ENCODE results near the gene SPTLC1. TPM values are rescaled to one million over a fixed set of nuclear protein-coding genes. Genes with fewer than 3 reads are reported as not detected.

SPTLC1 gene
- total and polyA plus RNA-seq, 4 donors: 20.8 to 137 (median 58.6) TPM

GRCh38 chr9:92095236-92095635 is 20.0 kb downstream of the SPTLC1 start:
- Histone ChIP-seq H3K9me3 (ENCODE audit: control insufficient read depth in 4 of 4, insufficient read depth in 3 of 4, low read length in 3 of 4) (no peaks in the 10 kb centered on the region), H3K27me3 (ENCODE audit: control insufficient read depth in 3 of 3, insufficient read depth in 3 of 3, low read length in 2 of 3) (no peaks in the 10 kb centered on the region), H3K27ac (ENCODE audit: low read depth in 1 of 2, low read length in 1 of 2) (no peak overlapping the region), H3K4me3 (no peak overlapping the region), H3K36me3 (ENCODE audit: control insufficient read depth in 4 of 4, insufficient read depth in 4 of 4, low read length in 4 of 4) (peaks cover 0 to 3% (median 0%) of the 10 kb centered on the region in 4 donors), H3K4me1 (ENCODE audit: control insufficient read depth in 5 of 5, insufficient read depth in 5 of 5, low read length in 5 of 5) (peaks cover 0 to 5% (median 0%) of the 10 kb centered on the region in 5 donors), H3K9ac (ENCODE audit: insufficient read depth in 1 of 2, low read length in 2 of 2) (no peak overlapping the region)
- no peak for DNase-seq
- TF ChIP-seq, protein P1, sequence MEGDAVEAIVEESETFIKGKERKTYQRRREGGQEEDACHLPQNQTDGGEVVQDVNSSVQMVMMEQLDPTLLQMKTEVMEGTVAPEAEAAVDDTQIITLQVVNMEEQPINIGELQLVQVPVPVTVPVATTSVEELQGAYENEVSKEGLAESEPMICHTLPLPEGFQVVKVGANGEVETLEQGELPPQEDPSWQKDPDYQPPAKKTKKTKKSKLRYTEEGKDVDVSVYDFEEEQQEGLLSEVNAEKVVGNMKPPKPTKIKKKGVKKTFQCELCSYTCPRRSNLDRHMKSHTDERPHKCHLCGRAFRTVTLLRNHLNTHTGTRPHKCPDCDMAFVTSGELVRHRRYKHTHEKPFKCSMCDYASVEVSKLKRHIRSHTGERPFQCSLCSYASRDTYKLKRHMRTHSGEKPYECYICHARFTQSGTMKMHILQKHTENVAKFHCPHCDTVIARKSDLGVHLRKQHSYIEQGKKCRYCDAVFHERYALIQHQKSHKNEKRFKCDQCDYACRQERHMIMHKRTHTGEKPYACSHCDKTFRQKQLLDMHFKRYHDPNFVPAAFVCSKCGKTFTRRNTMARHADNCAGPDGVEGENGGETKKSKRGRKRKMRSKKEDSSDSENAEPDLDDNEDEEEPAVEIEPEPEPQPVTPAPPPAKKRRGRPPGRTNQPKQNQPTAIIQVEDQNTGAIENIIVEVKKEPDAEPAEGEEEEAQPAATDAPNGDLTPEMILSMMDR (IDR thresholded peaks at IDR 0.05; ENCODE audit: control extremely low read depth, extremely low read depth): no peak
- WGBS, 2 donors: 83 to 100% methylated on average over 1 of the region's 1 CpG
- no peak for ATAC-seq (ENCODE audit: insufficient read depth, low FRiP score)

DNA sequence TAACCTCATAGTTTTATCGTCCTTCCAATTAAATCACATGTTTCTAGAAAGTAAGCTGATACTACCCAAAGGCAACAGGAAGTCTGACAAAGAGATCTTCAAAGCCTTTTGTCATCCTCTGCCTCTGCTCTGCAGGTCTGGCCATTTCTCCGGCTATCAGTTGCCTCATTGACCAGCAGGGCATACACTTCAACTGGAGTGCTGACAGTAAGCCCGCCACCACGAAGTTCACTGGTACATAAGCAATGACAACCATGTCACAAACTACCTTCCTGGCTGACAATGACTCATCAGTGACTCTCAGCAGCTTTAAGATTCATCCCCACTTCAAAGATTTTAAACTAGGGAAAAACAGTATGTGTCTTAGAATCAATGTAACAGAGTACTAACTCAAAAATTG is 20.6 kb downstream of the SPTLC1 start:
- no peak for ATAC-seq (ENCODE audit: insufficient read depth, low FRiP score)
- WGBS, 2 donors: 80 to 86% methylated on average over 4 of the region's 4 CpGs

GRCh38 chr9:92077888-92078287 is 37.3 kb downstream of the SPTLC1 start:
- TF ChIP-seq, protein P1 (IDR thresholded peaks at IDR 0.05; ENCODE audit: control extremely low read depth, extremely low read depth): no peak
- no peak overlapping the region for H3K27ac ChIP-seq (ENCODE audit: low read depth in 1 of 2, low read length in 1 of 2)
- H3K27me3 ChIP-seq (ENCODE audit: control insufficient read depth in 3 of 3, insufficient read depth in 3 of 3, low read length in 2 of 3): no peaks in the 10 kb centered on the region
- DNase-seq: no peak
- H3K36me3 ChIP-seq (ENCODE audit: control insufficient read depth in 4 of 4, insufficient read depth in 4 of 4, low read length in 4 of 4): peaks cover 14 to 20% (median 16%) of the 10 kb centered on the region in 4 donors
- ATAC-seq (ENCODE audit: insufficient read depth, low FRiP score): no peak
- WGBS, 2 donors: 99 to 100% methylated on average over 1 of the region's 1 CpG
- no peak overlapping the region for H3K9ac ChIP-seq (ENCODE audit: insufficient read depth in 1 of 2, low read length in 2 of 2)
- H3K4me1 ChIP-seq (ENCODE audit: control insufficient read depth in 5 of 5, insufficient read depth in 5 of 5, low read length in 5 of 5): no peaks in the 10 kb centered on the region
- H3K4me3 ChIP-seq: no peak overlapping the region
- no peaks in the 10 kb centered on the region for H3K9me3 ChIP-seq (ENCODE audit: control insufficient read depth in 4 of 4, insufficient read depth in 3 of 4, low read length in 3 of 4)

More for the DNA sequence above, 20.6 kb downstream of the SPTLC1 start:
- DNase-seq: no peak
- no peaks in the 10 kb centered on the region for H3K9me3 ChIP-seq (ENCODE audit: control insufficient read depth in 4 of 4, insufficient read depth in 3 of 4, low read length in 3 of 4)
- TF ChIP-seq, protein P1 (IDR thresholded peaks at IDR 0.05; ENCODE audit: control extremely low read depth, extremely low read depth): no peak
- H3K27ac ChIP-seq (ENCODE audit: low read depth in 1 of 2, low read length in 1 of 2): no peak overlapping the region
- H3K27me3 ChIP-seq (ENCODE audit: control insufficient read depth in 3 of 3, insufficient read depth in 3 of 3, low read length in 2 of 3): no peaks in the 10 kb centered on the region
- peaks cover 0 to 3% (median 0%) of the 10 kb centered on the region in 4 donors for H3K36me3 ChIP-seq (ENCODE audit: control insufficient read depth in 4 of 4, insufficient read depth in 4 of 4, low read length in 4 of 4)
- H3K4me1 ChIP-seq (ENCODE audit: control insufficient read depth in 5 of 5, insufficient read depth in 5 of 5, low read length in 5 of 5): peaks cover 0 to 5% (median 0%) of the 10 kb centered on the region in 5 donors
- no peak overlapping the region for H3K9ac ChIP-seq (ENCODE audit: insufficient read depth in 1 of 2, low read length in 2 of 2)
- no peak overlapping the region for H3K4me3 ChIP-seq

- no peaks in the 10 kb centered on the region for H3K4me1 ChIP-seq (ENCODE audit: control insufficient read depth in 5 of 5, insufficient read depth in 5 of 5, low read length in 5 of 5)
- no peak overlapping the region for H3K9ac ChIP-seq (ENCODE audit: insufficient read depth in 1 of 2, low read length in 2 of 2)
- H3K36me3 ChIP-seq (ENCODE audit: control insufficient read depth in 4 of 4, insufficient read depth in 4 of 4, low read length in 4 of 4): peaks cover 8 to 25% (median 18%) of the 10 kb centered on the region in 4 donors
- DNase-seq (no peak), ATAC-seq (ENCODE audit: insufficient read depth, low FRiP score) (no peak)
- H3K9me3 ChIP-seq (ENCODE audit: control insufficient read depth in 4 of 4, insufficient read depth in 3 of 4, low read length in 3 of 4): no peaks in the 10 kb centered on the region
- TF ChIP-seq, protein P1 (IDR thresholded peaks at IDR 0.05; ENCODE audit: control extremely low read depth, extremely low read depth): no peak
- no peak overlapping the region for H3K4me3 ChIP-seq
- H3K27ac ChIP-seq (ENCODE audit: low read depth in 1 of 2, low read length in 1 of 2): no peak overlapping the region
- H3K27me3 ChIP-seq (ENCODE audit: control insufficient read depth in 3 of 3, insufficient read depth in 3 of 3, low read length in 2 of 3): no peaks in the 10 kb centered on the region
- 89% methylated on average over 4 of the region's 4 CpGs for WGBS, 2 donors
Measured at GRCh38 chr9:92071634-92072033, 43.6 kb downstream of the SPTLC1 start.
